HFF-Myc (cell line): Measurements from ENCODE around the gene DENND1C.

ENCODE experiments used
- DNase-seq: peaks from one replicate; pipeline ENCODE4 v3.0.0-alpha.2; 2011; ENCODE audit warnings: low read depth; ENCODE audit errors: extremely low read depth
- H3K4me3 ChIP-seq: replicated peaks from 2 replicates; pipeline ENCODE4 v1.5.1; 2011; ENCODE audit warnings: low read depth, mild to moderate bottlenecking, control low read depth, low read length
- CTCF ChIP-seq: IDR thresholded peaks from 2 replicates; pipeline ENCODE4 v1.5.1; 2012; ENCODE audit warnings: mild to moderate bottlenecking, low read depth, low read length, control low read depth; ENCODE audit errors: missing control alignments

The DENND1C gene

GRCh38 chr19:6481541-6482342 lies at the start of gene DENND1C:
Gene DENND1C (minus strand): TSS chr19:6481787. CDS start chr19:6481695, 92 bp downstream.
- DNase-seq: no peak
- peak; percentile 67 for TF ChIP-seq CTCF
- no peak within 1 kb of the TSS for H3K4me3 ChIP-seq

GRCh38 chr19:6530386-6531162 lies 49.0 kb upstream of the DENND1C start, which contains the start of gene TNFSF9:
Gene TNFSF9 (plus strand): TSS chr19:6531026. CDS start chr19:6531037, 11 bp downstream.
- peak; percentile 71 for DNase-seq
- H3K4me3 ChIP-seq: peak within 1 kb of the TSS; percentile 49
- no peak for TF ChIP-seq CTCF

- H3K4me3 ChIP-seq: peak overlapping the region; percentile 49
- DNase-seq: no peak
- no peak for TF ChIP-seq CTCF
Measured at GRCh38 chr19:6529937-6530385, 48.4 kb upstream of the DENND1C start.

- no peak for DNase-seq
- no peak overlapping the region for H3K4me3 ChIP-seq
- no peak for TF ChIP-seq CTCF
Measured at GRCh38 chr19:6529351-6529750, 47.8 kb upstream of the DENND1C start.

GRCh38 chr19:6528544-6529121 lies 47.0 kb upstream of the DENND1C start:
- no peak overlapping the region for H3K4me3 ChIP-seq
- TF ChIP-seq CTCF: no peak
- no peak for DNase-seq

GRCh38 chr19:6527893-6528543 lies 46.4 kb upstream of the DENND1C start:
- no peak overlapping the region for H3K4me3 ChIP-seq
- TF ChIP-seq CTCF: no peak
- DNase-seq: no peak
